PC-3 (cell line): Measurements from ENCODE around the gene SEC31B. TPM values are rescaled to one million over a fixed set of nuclear protein-coding genes. Genes with fewer than 3 reads are reported as not detected.

Source experiments
- ATAC-seq: fragments of 200-7000 bp; cut with Tn5 transposase; 2 replicates; pipeline ENCODE4 v1.9.1; 2020; ENCODE audit warnings: mild to moderate bottlenecking, moderate library complexity
- BruUV-seq: library from RNA; stranded (reverse); fragments of 400-500 nt; replicated peaks from 2 replicates; lab custom pipeline; 2021; lab: Mats Ljungman, UMichigan
- CTCF ChIA-PET: fragments of 300-600 bp; sonication (Branson Sonifier 250); formaldehyde crosslinking; loops from one replicate; lab custom pipeline; 2022; ENCODE audit warnings: antibody characterized with exemption; lab: Charles Lee
- POLR2A ChIA-PET: fragments of 300-600 bp; sonication (Branson Sonifier 250); formaldehyde crosslinking; loops from one replicate; lab custom pipeline; 2022; ENCODE audit warnings: antibody characterized with exemption; ENCODE audit not compliant: unreplicated experiment; lab: Charles Lee
- DNase-seq: peaks from one replicate; pipeline ENCODE4 v3.0.0-alpha.2; 2015
- H2AFZ ChIP-seq: fragments of 300-600 bp; sonication (generic); 2 replicates; pipeline ENCODE4 v1.6.0; 2016; ENCODE audit warnings: antibody characterized with exemption, low read length
- H3F3A ChIP-seq: fragments of 300-600 bp; sonication (generic); one replicate; pipeline ENCODE4 v1.6.0; 2017; ENCODE audit warnings: antibody characterized with exemption, low read length, control low read depth, mild to moderate bottlenecking; ENCODE audit not compliant: unreplicated experiment
- H3K27ac ChIP-seq: fragments of 300-600 bp; sonication (generic); 2 replicates; pipeline ENCODE4 v1.5.1; 2016; ENCODE audit warnings: mild to moderate bottlenecking, low read length
- H3K27me3 ChIP-seq: fragments of 300-600 bp; sonication (generic); 2 replicates; pipeline ENCODE4 v1.6.1; 2016; ENCODE audit warnings: low read length, mixed read lengths
- H3K36me3 ChIP-seq: fragments of 300-600 bp; sonication (generic); 2 replicates; pipeline ENCODE4 v1.6.1; 2016; ENCODE audit warnings: low read depth, mixed run types, low read length, mixed read lengths
- H3K4me1 ChIP-seq: fragments of 300-600 bp; sonication (generic); 2 replicates; pipeline ENCODE4 v1.5.1; 2016; ENCODE audit warnings: low read length; ENCODE audit not compliant: insufficient read depth
- H3K4me2 ChIP-seq: fragments of 300-600 bp; sonication (generic); 2 replicates; pipeline ENCODE4 v1.6.0; 2016; ENCODE audit warnings: low read length
- H3K4me3 ChIP-seq: fragments of 300-600 bp; sonication (generic); 2 replicates; pipeline ENCODE4 v1.5.1; 2016; ENCODE audit warnings: mild to moderate bottlenecking, low read length, mixed read lengths
- H3K79me2 ChIP-seq: fragments of 300-600 bp; sonication (generic); 2 replicates; pipeline ENCODE4 v1.6.1; 2017; ENCODE audit warnings: low read length, mixed read lengths
- H3K9ac ChIP-seq: fragments of 300-600 bp; sonication (generic); 2 replicates; pipeline ENCODE4 v1.6.0; 2016; ENCODE audit warnings: mild to moderate bottlenecking, low read length
- H3K9me2 ChIP-seq: fragments of 300-600 bp; sonication (generic); replicated peaks from 2 replicates; pipeline ENCODE4 v1.6.1; 2016; ENCODE audit warnings: mixed run types, low read length, mixed read lengths
- H3K9me3 ChIP-seq: fragments of 300-600 bp; sonication (generic); 2 replicates; pipeline ENCODE4 v1.6.1; 2016; ENCODE audit warnings: low read length, mixed read lengths
- H4K20me1 ChIP-seq: fragments of 300-600 bp; sonication (generic); 2 replicates; pipeline ENCODE4 v1.6.1; 2016; ENCODE audit warnings: low read length, mixed read lengths
- CTCF ChIP-seq: fragments of 300-600 bp; sonication (generic); conservative IDR thresholded peaks from 2 replicates; pipeline ENCODE4 v1.5.1; 2017; ENCODE audit warnings: antibody characterized with exemption, low read depth, mild to moderate bottlenecking, low read length
- EZH2 ChIP-seq: fragments of 300-600 bp; sonication (generic); IDR thresholded peaks from one replicate; pipeline ENCODE4 v1.6.1; 2017; ENCODE audit warnings: antibody characterized with exemption, mild to moderate bottlenecking, low read length; ENCODE audit not compliant: unreplicated experiment
- EZH2phosphoT487 ChIP-seq: fragments of 300-600 bp; sonication (generic); IDR thresholded peaks from 2 replicates; pipeline ENCODE4 v1.6.1; 2018; ENCODE audit warnings: mild to moderate bottlenecking, antibody characterized with exemption, low read length, borderline replicate concordance
- intact Hi-C: fragments of 100-400 bp; cut with micrococcal nuclease; formaldehyde crosslinking; loops from 2 replicates; pipeline ENCODE4 v1.9.0; 2023
- total RNA-seq: library from RNA; depleted of rRNA; stranded (reverse); fragments of >200 nt; gene quantifications from 2 replicates; pipeline ENCODE4 v1.2.3, GENCODE V29; 2014

SEC31B gene
- total RNA-seq, 1 experiment from 2014 or later = 1.6 TPM

GRCh38 chr10:100544950-100545349 lies 25.3 kb upstream of the SEC31B start:
- ChIA-PET POLR2A (no interaction called here), CTCF (interaction anchor here (0.7 kb wide), 1 partner anchor 9 kb away, joined by 3 read pairs; the partner anchor contains the start of gene HIF1AN)
- ATAC-seq (no peak), DNase-seq (no peak)
- Histone ChIP-seq H2AFZ (no peak overlapping the region), H3K36me3 (peaks cover 10% of the 10 kb centered on the region; the same call in 1 of the 2 replicates), H3K4me2 (no peak overlapping the region), H3K27me3 (no peaks in the 10 kb centered on the region), H3F3A (no peaks in the 10 kb centered on the region), H3K9me3 (no peaks in the 10 kb centered on the region), H3K4me3 (no peak overlapping the region), H3K9me2 (no peaks in the 10 kb centered on the region), H3K79me2 (no peaks in the 10 kb centered on the region), H4K20me1 (no peaks in the 10 kb centered on the region), H3K4me1 (no peaks in the 10 kb centered on the region), H3K27ac (no peak overlapping the region), H3K9ac (no peak overlapping the region)
- BruUV-seq = no TSS peak
- intact Hi-C loops = no loop called here
- no peak for TF ChIP-seq EZH2
- no peak for TF ChIP-seq CTCF
- TF ChIP-seq EZH2phosphoT487 = no peak

GRCh38 chr10:100537475-100537874 lies 17.8 kb upstream of the SEC31B start:
- no peaks in the 10 kb centered on the region; the same call in 1 of the 2 replicates for H3K36me3 ChIP-seq
- H3K4me1 ChIP-seq = peaks cover 18% of the 10 kb centered on the region; the same call in 1 of the 2 replicates
- H3K9me3 ChIP-seq = no peaks in the 10 kb centered on the region
- ChIA-PET POLR2A (no interaction called here), CTCF (no interaction called here)
- H3K9ac ChIP-seq = no peak overlapping the region
- no peak overlapping the region for H3K27ac ChIP-seq
- H4K20me1 ChIP-seq = no peaks in the 10 kb centered on the region
- no peaks in the 10 kb centered on the region for H3K9me2 ChIP-seq
- no peak for TF ChIP-seq EZH2phosphoT487
- TF ChIP-seq EZH2 = no peak
- TF ChIP-seq CTCF = no peak
- H3K27me3 ChIP-seq = no peaks in the 10 kb centered on the region
- no peaks in the 10 kb centered on the region for H3F3A ChIP-seq
- peak overlapping the region; percentile 88 for H3K4me3 ChIP-seq
- no peak for ATAC-seq
- no TSS peak for BruUV-seq
- no peak overlapping the region for H2AFZ ChIP-seq
- intact Hi-C loops = no loop called here
- DNase-seq = no peak
- H3K4me2 ChIP-seq = peak overlapping the region; percentile 83
- peaks cover 31% of the 10 kb centered on the region for H3K79me2 ChIP-seq

- H3K27ac ChIP-seq = no peak within 1 kb of the TSS
- POLR2A ChIA-PET = interaction anchor here (0.5 to 0.9 kb wide), 10 partner anchors 13 to 1896 kb away, joined by 3 to 13 read pairs (median 6); partner anchors contain the start of gene CUEDC2
Measured at GRCh38 chr10:100535715-100536353, 16.2 kb upstream of the SEC31B start, which contains the start of gene HIF1AN. TSS of gene HIF1AN (plus strand) at chr10:100535943. CDS start at chr10:100535959, 16 bp downstream.

More at GRCh38 chr10:100535715-100536353, 16.2 kb upstream of the SEC31B start, which contains the start of gene HIF1AN:
- Histone ChIP-seq H3K9ac (peak within 1 kb of the TSS; percentile 75), H3K4me3 (peak within 1 kb of the TSS; percentile 88), H3K4me2 (peak within 1 kb of the TSS; percentile 83), H3K9me2 (no peaks in the 10 kb centered on the region), H3K79me2 (peaks cover 31% of the 10 kb centered on the region), H3K27me3 (no peaks in the 10 kb centered on the region), H3F3A (no peaks in the 10 kb centered on the region), H3K36me3 (no peaks in the 10 kb centered on the region; the same call in 1 of the 2 replicates), H3K4me1 (peaks cover 18% of the 10 kb centered on the region; the same call in 1 of the 2 replicates), H2AFZ (peak within 1 kb of the TSS; percentile 90), H4K20me1 (no peaks in the 10 kb centered on the region), H3K9me3 (no peaks in the 10 kb centered on the region)
- intact Hi-C loops = no loop called here
- CTCF ChIA-PET = interaction anchor here (0.6 to 1.1 kb wide), 8 partner anchors 9 to 92 kb away, joined by 3 to 9 read pairs (median 4); no protein-coding TSS in a partner anchor
- no TSS peak for BruUV-seq
- ATAC-seq = peak; percentile 97
- peak; percentile 90 for DNase-seq
- peak; percentile 77 for TF ChIP-seq CTCF
- TF ChIP-seq EZH2 = no peak
- no peak for TF ChIP-seq EZH2phosphoT487
